HepG2 (cell line): ENCODE measurements around the gene CMC4. TPM values are rescaled to one million over a fixed set of nuclear protein-coding genes. Genes with fewer than 3 reads are reported as not detected.

ENCODE experiments used
- AKAP8 ChIP-seq: sonication (generic); formaldehyde crosslinking; IDR thresholded peaks from 2 replicates; pipeline ENCODE4 v1.5.1; 2020; ENCODE audit warnings: mild to moderate bottlenecking, missing genetic modification reagents
- MAFF ChIP-seq: IDR thresholded peaks from 2 replicates; pipeline ENCODE4 v1.6.1; 2011; ENCODE audit warnings: low read depth, low read length, improper control_type of control experiment
- MEIS1 ChIP-seq: sonication (generic); formaldehyde crosslinking; IDR thresholded peaks from 2 replicates; pipeline ENCODE4 v1.9.0; 2021; ENCODE audit warnings: mild to moderate bottlenecking, missing genetic modification reagents, moderate library complexity, borderline replicate concordance
- TBX2 ChIP-seq: sonication (generic); formaldehyde crosslinking; IDR thresholded peaks from 2 replicates; pipeline ENCODE4 v1.5.0; 2020; ENCODE audit warnings: missing genetic modification reagents, mild to moderate bottlenecking, borderline replicate concordance
- TEAD2 ChIP-seq: sonication (generic); formaldehyde crosslinking; IDR thresholded peaks from 2 replicates; pipeline ENCODE4 v1.9.0; 2021; ENCODE audit warnings: missing genetic modification reagents
- ZFX ChIP-seq: sonication (generic); formaldehyde crosslinking; IDR thresholded peaks from 2 replicates; pipeline ENCODE4 v1.4.0; 2020; ENCODE audit warnings: mild to moderate bottlenecking, low read depth, missing genetic modification reagents, moderate library complexity
- ZNF335 ChIP-seq: sonication (generic); formaldehyde crosslinking; IDR thresholded peaks from 2 replicates; pipeline ENCODE4 v1.4.0; 2020; ENCODE audit warnings: missing genetic modification reagents
- ZNF441 ChIP-seq: sonication (generic); formaldehyde crosslinking; IDR thresholded peaks from 2 replicates; pipeline ENCODE4 v1.7.0; 2021; ENCODE audit warnings: missing genetic modification reagents, borderline replicate concordance
- ZNF446 ChIP-seq: sonication (generic); formaldehyde crosslinking; IDR thresholded peaks from 2 replicates; pipeline ENCODE4 v1.5.0; 2020; ENCODE audit warnings: mild to moderate bottlenecking, missing genetic modification reagents
- ZNF550 ChIP-seq: sonication (generic); formaldehyde crosslinking; IDR thresholded peaks from 2 replicates; pipeline ENCODE4 v1.4.0; 2020; ENCODE audit warnings: mild to moderate bottlenecking, missing genetic modification reagents, borderline replicate concordance
- ZNF562 ChIP-seq: sonication (generic); formaldehyde crosslinking; IDR thresholded peaks from 2 replicates; pipeline ENCODE4 v1.8.0; 2022; ENCODE audit warnings: missing genetic modification reagents, borderline replicate concordance
- ZNF781 ChIP-seq: sonication (generic); formaldehyde crosslinking; IDR thresholded peaks from 2 replicates; pipeline ENCODE4 v1.5.1; 2020; ENCODE audit warnings: borderline replicate concordance, mild to moderate bottlenecking, missing genetic modification reagents; ENCODE audit errors: not compliant biosample characterization
- polyA plus RNA-seq, 8 experiments: library from polyadenylated mRNA; depleted of rRNA in 3 of 8; stranded (reverse) in 7 of 8; unstranded in 1 of 8; fragments of >200 nt; fragmentation: Illumina TruSeq in 4 of 8; extraction: Trizol in 4 of 8; gene quantifications; 2 replicates each; pipeline versions ENCODE4 v1.2.1 to v1.2.3, GENCODE V29; 2011 to 2016; ENCODE audit warnings: low read depth in 4 of 8, missing spikeins in 1 of 8, mixed read lengths in 1 of 8; ENCODE audit not compliant: insufficient read depth in 1 of 8
- total RNA-seq, 5 experiments: library from RNA; depleted of rRNA; stranded (reverse); fragments of >200 nt; fragmentation: Illumina TruSeq; extraction: Trizol; gene quantifications; 2 replicates each; pipeline ENCODE4 v1.2.3, GENCODE V29; 2016; ENCODE audit warnings: low read depth in 1 of 5
- TF ChIP-seq, protein P1 (sequence below): sonication (generic); formaldehyde crosslinking; IDR thresholded peaks from 2 replicates; pipeline ENCODE4 v1.5.0; 2020; ENCODE audit warnings: mild to moderate bottlenecking, missing genetic modification reagents, moderate library complexity
- TF ChIP-seq, protein P2 (sequence below): sonication (generic); IDR thresholded peaks from 2 replicates; pipeline ENCODE4 v1.6.1; 2016; ENCODE audit warnings: low read depth, borderline replicate concordance
- TF ChIP-seq, protein P3 (sequence below): sonication (generic); formaldehyde crosslinking; IDR thresholded peaks from 2 replicates; pipeline ENCODE4 v1.5.1; 2020; ENCODE audit warnings: mild to moderate bottlenecking, missing genetic modification reagents, moderate library complexity
- TF ChIP-seq, protein P4 (sequence below): sonication (generic); formaldehyde crosslinking; IDR thresholded peaks from 2 replicates; pipeline ENCODE4 v1.4.0; 2020; ENCODE audit warnings: missing genetic modification reagents
- TF ChIP-seq, protein P5 (sequence below): sonication (generic); formaldehyde crosslinking; IDR thresholded peaks from 2 replicates; pipeline ENCODE4 v1.5.0; 2020; ENCODE audit warnings: mild to moderate bottlenecking, missing genetic modification reagents

CMC4 gene
- total and polyA plus RNA-seq, 2 of the 13 experiments (the other 11 are each of a cell fraction or from before 2014, with no cell fraction given), result 5.6 to 11.5 TPM

DNA sequence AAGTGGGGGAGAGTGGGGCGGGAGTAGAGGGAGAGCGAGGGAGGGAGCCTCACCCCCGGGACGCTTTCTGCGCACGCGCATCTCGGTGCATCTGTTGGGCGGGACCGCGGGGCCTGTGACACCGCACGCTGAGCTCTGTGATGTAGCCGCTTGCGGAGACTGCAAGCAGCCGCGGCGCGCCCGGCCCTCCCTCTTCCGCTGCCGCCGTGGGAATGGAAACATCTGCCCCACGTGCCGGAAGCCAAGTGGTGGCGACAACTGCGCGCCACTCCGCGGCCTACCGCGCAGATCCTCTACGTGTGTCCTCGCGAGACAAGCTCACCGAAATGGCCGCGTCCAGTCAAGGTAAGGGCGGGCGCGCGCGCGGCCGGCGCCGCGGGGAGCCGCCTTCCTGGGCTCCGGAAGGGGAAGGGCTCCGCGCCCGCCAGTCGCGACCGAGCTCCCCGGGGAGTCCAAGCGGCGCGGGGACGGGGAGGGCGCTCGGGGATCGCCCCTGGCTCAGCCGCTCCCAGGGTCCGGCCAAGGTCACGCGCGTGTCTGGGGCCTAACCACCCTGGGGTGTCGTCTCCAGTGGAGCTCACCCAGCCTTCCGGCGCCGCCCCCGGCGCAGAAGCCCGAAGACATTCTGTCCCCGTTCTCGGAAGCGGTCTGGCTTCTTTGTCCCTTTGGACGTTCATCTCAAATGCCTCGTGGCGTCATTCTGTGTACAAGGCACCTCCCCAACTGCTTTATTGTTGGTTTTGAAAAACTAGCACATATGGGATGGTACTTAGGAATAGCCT is 44.0 kb downstream of the CMC4 start, which contains the start of gene FUNDC2 (continued):
- TF ChIP-seq, protein P1, sequence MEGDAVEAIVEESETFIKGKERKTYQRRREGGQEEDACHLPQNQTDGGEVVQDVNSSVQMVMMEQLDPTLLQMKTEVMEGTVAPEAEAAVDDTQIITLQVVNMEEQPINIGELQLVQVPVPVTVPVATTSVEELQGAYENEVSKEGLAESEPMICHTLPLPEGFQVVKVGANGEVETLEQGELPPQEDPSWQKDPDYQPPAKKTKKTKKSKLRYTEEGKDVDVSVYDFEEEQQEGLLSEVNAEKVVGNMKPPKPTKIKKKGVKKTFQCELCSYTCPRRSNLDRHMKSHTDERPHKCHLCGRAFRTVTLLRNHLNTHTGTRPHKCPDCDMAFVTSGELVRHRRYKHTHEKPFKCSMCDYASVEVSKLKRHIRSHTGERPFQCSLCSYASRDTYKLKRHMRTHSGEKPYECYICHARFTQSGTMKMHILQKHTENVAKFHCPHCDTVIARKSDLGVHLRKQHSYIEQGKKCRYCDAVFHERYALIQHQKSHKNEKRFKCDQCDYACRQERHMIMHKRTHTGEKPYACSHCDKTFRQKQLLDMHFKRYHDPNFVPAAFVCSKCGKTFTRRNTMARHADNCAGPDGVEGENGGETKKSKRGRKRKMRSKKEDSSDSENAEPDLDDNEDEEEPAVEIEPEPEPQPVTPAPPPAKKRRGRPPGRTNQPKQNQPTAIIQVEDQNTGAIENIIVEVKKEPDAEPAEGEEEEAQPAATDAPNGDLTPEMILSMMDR (CRISPR knock-in tag), result no peak
- TF ChIP-seq ZNF441 (CRISPR knock-in tag), result no peak
- TF ChIP-seq, protein P2, sequence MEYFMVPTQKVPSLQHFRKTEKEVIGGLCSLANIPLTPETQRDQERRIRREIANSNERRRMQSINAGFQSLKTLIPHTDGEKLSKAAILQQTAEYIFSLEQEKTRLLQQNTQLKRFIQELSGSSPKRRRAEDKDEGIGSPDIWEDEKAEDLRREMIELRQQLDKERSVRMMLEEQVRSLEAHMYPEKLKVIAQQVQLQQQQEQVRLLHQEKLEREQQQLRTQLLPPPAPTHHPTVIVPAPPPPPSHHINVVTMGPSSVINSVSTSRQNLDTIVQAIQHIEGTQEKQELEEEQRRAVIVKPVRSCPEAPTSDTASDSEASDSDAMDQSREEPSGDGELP, result peak; percentile 12; the same call in 1 of the 2 replicates
- no peak for TF ChIP-seq ZNF550 (CRISPR knock-in tag)
- no peak for TF ChIP-seq TEAD2 (CRISPR knock-in tag)
- TF ChIP-seq, protein P3, sequence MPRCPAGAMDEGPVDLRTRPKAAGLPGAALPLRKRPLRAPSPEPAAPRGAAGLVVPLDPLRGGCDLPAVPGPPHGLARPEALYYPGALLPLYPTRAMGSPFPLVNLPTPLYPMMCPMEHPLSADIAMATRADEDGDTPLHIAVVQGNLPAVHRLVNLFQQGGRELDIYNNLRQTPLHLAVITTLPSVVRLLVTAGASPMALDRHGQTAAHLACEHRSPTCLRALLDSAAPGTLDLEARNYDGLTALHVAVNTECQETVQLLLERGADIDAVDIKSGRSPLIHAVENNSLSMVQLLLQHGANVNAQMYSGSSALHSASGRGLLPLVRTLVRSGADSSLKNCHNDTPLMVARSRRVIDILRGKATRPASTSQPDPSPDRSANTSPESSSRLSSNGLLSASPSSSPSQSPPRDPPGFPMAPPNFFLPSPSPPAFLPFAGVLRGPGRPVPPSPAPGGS (CRISPR knock-in tag), result peak; percentile 58; the same call in 1 of the 2 replicates
- peak; percentile 59; the same call in 1 of the 2 replicates for TF ChIP-seq MEIS1
- no peak for TF ChIP-seq MAFF
- TF ChIP-seq AKAP8 (CRISPR knock-in tag), result no peak
- TF ChIP-seq ZNF562, result no peak
- TF ChIP-seq, protein P4, sequence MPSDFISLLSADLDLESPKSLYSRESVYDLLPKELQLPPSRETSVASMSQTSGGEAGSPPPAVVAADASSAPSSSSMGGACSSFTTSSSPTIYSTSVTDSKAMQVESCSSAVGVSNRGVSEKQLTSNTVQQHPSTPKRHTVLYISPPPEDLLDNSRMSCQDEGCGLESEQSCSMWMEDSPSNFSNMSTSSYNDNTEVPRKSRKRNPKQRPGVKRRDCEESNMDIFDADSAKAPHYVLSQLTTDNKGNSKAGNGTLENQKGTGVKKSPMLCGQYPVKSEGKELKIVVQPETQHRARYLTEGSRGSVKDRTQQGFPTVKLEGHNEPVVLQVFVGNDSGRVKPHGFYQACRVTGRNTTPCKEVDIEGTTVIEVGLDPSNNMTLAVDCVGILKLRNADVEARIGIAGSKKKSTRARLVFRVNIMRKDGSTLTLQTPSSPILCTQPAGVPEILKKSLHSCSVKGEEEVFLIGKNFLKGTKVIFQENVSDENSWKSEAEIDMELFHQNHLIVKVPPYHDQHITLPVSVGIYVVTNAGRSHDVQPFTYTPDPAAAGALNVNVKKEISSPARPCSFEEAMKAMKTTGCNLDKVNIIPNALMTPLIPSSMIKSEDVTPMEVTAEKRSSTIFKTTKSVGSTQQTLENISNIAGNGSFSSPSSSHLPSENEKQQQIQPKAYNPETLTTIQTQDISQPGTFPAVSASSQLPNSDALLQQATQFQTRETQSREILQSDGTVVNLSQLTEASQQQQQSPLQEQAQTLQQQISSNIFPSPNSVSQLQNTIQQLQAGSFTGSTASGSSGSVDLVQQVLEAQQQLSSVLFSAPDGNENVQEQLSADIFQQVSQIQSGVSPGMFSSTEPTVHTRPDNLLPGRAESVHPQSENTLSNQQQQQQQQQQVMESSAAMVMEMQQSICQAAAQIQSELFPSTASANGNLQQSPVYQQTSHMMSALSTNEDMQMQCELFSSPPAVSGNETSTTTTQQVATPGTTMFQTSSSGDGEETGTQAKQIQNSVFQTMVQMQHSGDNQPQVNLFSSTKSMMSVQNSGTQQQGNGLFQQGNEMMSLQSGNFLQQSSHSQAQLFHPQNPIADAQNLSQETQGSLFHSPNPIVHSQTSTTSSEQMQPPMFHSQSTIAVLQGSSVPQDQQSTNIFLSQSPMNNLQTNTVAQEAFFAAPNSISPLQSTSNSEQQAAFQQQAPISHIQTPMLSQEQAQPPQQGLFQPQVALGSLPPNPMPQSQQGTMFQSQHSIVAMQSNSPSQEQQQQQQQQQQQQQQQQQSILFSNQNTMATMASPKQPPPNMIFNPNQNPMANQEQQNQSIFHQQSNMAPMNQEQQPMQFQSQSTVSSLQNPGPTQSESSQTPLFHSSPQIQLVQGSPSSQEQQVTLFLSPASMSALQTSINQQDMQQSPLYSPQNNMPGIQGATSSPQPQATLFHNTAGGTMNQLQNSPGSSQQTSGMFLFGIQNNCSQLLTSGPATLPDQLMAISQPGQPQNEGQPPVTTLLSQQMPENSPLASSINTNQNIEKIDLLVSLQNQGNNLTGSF (CRISPR knock-in tag), result no peak
- TF ChIP-seq, protein P5, sequence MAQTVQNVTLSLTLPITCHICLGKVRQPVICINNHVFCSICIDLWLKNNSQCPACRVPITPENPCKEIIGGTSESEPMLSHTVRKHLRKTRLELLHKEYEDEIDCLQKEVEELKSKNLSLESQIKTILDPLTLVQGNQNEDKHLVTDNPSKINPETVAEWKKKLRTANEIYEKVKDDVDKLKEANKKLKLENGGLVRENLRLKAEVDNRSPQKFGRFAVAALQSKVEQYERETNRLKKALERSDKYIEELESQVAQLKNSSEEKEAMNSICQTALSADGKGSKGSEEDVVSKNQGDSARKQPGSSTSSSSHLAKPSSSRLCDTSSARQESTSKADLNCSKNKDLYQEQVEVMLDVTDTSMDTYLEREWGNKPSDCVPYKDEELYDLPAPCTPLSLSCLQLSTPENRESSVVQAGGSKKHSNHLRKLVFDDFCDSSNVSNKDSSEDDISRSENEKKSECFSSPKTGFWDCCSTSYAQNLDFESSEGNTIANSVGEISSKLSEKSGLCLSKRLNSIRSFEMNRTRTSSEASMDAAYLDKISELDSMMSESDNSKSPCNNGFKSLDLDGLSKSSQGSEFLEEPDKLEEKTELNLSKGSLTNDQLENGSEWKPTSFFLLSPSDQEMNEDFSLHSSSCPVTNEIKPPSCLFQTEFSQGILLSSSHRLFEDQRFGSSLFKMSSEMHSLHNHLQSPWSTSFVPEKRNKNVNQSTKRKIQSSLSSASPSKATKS (CRISPR knock-in tag), result no peak
- TF ChIP-seq ZNF446 (CRISPR knock-in tag), result no peak
- no peak for TF ChIP-seq ZNF781 (CRISPR knock-in tag)
- TF ChIP-seq TBX2 (CRISPR knock-in tag), result peak; percentile 80; the same call in 1 of the 2 replicates
- peak; percentile 81 for TF ChIP-seq ZFX (CRISPR knock-in tag)
- TF ChIP-seq ZNF335, result no peak
